GM18508 (cell line): Measurements from ENCODE around the gene MIAT.

Experiments
- ATAC-seq: cut with Tn5 transposase; IDR thresholded peaks from one replicate; pipeline ENCODE4 v1.9.1; 2021; ENCODE audit warnings: moderate number of reproducible peaks; ENCODE audit not compliant: insufficient read depth, unreplicated experiment

MIAT gene

DNA sequence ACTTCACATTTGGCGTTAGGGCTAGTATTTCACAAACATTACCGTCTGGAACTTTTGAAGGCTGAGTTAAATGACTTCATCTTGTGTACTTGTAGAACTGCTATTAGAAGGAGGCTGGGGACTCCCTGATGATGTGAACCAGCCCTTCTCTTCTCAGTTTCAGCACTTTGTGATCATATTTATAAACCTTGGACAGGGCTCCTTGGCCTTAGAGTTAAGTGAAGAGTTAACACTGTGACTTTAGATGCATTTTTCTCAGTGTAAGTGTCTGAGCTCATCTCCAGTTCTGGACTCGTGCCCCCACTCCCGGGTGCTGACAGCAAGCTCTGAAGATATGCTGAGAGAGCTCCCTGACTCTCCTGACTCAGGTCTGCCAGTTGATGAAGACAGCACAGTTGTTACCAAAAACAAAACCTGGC lies 8.4 kb downstream of the MIAT start:
- ATAC-seq = no peak

DNA sequence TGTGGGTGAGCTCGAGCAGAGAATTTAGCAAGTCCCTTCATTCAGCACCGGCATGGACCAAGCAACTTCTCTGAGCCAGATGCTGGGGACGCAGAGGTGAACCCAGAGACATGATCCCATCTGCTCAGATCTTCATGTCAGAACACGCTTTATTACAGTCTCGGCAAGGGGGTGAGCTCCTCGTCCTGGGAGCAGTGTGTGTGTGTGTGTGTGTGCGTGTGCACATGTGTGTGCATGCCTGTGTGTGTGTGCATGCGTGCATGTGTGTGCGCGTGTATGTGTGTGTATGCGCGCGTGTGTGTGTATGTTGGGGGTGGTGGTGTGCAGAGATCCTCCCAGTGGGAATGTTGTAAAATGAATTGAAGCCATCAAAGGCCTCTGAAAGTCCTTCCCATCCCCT lies 9.8 kb downstream of the MIAT start:
- ATAC-seq = no peak

DNA sequence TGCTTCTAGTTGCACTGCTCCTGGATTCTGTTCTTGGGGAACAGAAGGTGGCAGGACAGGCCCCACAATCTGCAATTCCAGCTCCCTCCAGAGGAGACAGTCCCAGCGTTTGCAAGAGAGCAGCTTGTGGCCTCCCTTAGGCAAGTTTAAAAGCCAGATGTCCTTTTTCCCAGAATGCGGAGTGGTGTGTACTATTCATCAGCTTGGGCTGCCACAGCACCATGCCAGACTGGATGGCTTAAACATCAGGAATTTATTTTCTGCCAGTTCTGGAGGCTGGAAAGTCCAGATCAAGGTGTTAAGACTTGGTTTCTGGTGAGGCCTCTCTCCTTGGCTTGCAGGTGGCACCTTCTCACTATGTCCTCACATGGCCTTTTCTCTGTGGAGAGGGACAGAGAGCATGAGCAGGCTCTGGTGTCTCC lies 11.7 kb downstream of the MIAT start:
- no peak for ATAC-seq

DNA sequence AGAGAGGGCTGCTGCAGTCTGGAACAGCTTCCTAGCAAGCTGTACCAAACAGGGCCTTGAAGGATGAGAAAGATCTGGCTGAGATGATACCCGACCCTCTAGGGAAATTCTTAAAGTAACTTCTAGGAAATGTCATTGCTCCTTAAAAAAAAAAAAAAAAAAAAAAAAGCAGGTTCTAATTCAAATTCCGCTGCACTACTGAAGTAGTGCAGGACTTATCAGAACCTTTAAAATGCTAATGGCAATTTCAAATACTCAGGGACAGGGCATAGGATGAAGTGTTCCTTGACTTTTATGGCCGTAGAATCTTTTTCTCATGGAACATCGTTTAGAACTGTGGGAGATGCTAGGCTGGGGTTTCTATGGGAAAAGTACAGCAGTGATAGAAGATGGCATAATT lies 13.1 kb downstream of the MIAT start:
- no peak for ATAC-seq

DNA sequence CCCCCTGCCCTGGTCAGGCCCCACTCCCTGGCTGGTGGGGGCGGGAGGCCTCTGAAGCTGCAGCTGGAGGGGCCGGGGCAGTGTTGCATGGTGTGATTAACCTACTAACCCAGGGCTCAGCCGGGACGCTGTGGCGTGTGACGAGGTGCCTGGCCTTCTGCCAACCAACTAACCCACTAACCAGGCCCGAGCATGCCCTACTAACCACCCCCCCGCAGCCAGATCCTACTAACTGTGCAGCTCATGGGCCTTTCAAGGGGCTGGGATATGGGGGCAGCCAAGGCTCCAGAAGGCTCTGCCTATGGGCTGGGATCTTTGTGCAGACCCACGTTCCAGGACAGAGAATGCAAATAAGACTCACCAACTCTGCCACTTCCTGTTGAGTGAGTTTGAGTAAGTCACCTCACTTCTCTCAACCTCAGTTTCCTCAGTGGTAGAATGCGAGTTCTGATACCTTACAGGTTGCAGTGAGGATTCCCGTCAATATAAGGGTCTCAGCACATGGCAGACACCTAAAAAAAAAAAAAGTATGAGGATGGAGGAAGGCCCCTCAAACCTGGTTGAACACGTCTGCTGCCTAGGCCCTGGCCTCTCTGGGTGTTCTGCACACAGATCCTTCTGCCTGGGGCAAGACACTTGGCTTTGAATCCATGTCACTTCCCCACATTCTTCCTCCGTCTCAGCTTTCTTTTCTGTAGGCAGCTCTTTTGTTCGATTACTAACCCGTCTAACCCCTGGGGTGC lies 14.1 kb downstream of the MIAT start:
- no peak for ATAC-seq

DNA sequence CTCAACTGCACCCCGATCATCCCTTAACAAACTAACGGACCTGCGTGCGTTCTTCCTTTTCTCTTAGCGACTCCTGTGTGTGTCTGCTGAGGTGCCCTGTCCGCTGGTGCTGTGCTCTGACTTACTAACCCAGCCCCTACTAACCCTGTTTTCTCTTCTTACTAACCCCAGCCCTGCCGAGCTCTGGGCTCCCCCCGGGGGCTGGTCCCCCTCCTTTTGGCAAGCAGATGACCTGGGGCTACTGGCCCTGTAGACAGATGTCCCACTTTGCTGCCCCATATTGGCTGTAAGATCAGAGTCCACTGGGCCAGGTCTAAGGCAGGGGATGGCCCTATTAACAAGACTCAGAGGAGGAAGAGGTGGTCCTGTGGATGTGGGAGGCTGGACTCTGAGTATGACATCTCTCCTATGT lies 14.7 kb downstream of the MIAT start:
- no peak for ATAC-seq

DNA sequence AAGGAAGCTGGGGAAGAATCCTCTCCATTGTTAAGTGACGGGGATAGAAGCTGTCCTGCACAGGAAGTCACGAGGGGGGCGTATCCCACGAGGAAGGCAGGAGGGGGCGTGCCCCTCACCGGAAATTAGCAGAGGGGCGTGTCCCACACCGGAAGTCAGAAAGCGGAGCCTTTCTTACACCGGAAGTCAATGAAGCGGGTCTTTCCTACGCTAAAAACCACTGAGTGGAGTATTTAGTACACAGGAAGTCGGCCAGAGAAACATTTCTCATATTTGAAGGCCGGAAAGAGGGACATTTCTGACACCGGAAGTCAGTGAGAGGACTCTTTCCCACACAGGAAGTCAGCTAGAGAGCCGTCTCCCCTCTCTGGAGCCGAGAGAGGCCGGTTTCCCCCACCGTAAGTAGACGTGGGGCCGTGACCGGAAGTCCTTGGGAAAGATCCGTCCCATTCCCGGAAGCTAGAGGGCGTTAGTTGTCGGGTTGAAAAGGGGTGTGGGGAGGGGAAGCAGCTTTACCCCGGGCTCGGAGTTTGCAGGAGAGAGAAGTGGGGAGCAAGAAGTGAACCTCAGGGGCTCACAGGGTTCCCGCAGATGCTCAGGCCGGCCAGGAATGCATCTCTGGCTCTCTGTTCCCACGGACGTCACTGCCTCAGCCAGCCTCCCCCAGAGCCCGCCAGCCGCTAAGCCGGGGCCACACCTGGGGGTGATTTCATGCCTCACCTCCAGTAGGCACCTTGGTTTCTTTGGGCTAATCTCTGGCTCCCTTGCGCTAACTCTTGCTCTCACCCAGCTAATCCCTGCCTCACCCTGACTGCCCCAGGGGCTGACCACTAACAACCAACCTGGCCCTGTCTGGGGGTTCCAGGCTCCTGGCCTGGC lies 15.4 kb downstream of the MIAT start:
- peak; percentile 37 for ATAC-seq

DNA sequence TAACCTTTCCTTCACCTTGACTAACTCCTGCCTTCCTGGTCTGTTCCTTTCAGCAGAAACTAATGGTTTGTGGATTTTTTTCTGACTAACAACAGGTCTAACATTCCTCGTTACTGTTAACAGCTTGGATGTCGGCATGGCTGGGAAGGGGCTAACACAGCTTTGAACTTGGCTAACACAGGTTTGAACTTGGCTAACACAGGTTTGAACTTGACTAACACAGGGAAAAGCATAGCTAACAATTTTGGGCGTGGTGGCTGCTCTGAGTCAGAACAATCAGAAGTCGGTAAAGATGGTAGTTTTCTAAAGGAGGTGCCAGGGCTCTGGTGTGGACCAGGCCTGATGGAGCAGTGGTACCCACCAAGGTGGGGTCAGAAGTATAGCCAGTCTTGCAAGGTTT lies 16.1 kb downstream of the MIAT start:
- no peak for ATAC-seq

DNA sequence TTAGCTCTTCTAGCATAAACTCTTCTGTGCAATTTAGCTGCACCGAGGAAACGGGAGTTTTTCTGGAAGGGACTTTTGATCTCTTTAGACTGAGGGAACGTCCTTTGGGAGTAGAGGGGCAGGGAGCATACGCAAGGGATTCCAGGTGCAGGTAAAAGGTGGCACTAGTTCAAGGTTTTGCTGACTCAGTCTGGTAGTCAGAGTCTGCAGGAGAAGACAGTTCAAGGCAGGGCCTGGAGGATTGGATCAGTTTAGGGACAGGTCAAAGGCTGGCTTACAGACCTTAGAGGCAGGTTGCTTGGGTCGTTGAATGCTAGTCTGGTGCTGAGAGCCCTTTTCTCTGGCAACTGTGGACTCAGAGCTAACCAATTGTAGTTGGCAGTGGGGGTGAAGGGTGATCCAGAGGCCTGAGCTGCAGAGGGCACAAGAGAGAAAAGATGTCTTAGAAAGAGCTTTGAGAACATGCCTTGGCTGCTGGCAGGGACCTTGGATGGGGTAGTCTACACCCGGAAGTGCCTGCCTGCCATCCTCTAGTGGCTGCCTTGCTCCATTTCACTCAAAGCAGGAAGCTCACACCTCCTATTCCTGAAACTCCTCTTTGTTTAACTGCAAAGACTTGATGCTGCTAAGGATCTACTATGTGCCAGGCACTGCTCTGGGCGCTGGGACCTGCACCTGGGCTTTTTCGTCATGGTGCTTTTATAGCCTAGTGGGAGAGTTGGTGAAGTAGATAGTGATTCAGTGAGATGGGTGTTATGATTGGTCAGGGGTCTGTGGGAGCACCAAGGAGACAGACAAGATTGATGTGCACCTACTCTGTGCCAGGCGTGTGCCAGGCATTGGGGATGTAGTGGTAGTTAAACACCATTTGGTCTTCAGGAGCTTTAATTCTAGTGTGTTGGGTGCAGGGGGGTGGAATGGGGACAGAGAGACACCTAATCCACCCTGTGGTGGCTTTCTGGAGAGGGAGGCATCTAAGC lies 17.1 kb downstream of the MIAT start:
- no peak for ATAC-seq

DNA sequence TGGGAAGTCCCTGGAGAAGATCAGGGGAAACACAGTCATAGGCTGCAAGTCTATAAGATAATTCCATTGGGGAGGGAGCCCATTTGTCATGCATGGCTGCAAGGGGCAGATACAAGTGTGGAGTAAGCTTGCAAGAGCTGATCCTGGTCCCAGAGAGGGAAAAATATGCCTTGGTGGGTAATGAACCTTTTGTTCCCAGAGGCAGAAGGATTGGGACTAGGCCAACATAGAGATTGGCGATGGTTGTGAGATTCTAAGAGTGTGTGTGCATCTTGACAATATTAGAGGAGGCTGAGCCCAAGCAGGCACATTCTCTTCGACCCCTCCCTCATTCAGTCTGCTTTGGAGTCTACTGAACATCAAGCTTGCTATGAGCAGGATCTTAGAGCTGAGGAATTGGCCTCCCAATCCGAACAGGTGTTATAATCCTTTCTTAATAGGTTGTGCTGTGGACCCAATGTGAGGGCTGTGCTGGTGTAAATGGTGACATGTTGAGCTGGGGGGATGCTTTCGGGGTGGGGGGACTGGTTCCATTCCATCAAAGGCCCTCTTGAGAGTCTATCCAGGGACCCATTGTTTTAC lies 18.4 kb downstream of the MIAT start:
- no peak for ATAC-seq

DNA sequence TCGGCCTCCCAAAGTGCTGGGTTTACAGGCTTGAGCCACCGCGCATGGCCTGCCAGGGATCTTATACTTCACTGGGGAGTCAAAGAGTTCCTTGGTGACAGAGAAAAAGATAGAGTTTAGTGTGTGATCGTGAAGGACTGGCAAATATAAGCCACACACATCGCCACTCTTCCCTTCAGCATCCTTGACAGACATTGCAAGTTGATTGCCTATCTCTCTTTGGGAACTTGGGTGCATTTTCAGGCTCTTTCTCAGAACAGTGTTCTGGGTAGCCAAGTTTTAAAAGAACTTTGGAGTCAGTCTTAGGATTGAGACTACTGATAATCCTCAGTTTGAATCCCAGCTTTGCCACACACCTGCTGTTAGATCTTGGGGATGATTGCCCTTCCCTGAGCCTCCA lies 19.8 kb downstream of the MIAT start:
- ATAC-seq = no peak

DNA sequence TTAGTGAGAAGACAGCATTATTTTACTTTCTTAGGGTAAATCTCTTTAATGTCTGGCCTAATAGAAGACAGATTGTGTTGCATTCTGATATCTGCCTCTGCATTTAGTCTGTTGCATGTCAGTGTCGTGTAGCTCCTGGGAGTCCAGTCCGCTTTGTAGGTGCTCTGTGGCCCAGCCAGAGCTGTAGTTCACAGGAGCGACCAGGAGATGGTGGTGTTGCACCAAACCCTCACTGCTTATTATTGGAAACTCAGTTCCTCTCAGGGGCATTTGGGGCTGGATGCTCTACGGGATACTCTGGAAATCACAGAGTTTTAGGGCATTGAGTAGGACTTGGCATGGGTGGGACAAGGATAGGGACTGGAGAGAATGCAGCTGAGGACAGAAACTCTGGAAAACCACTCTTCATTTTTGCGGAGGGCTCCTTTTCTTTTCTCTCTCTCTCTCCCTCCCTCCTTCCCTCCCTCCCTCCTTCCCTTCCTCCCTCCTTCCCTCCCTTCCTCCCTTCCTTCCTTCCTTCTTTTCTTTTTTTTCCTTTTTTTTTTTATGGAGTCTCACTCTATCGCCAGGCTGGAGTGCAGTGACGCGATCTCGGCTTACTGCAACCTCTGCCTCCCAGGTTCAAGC lies 21.7 kb downstream of the MIAT start:
- no peak for ATAC-seq

DNA sequence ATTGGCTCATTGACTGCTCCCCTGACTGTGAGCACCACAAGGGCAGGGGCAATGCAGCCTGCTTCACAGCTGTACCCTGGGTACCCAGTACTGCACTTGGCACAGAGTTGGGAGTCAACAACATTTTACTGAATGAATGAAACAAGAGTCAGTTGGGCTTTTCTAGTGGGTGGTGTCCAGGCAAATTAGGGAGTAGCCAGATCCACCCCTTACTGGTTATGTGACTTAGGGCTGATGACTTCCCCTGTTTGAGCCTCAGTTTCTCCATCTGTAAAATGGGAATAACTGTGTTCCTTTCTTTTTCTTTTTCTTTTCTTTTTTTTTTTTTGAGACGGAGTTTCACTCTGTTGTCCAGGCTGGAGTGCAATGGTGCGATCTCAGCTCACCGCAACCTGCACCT lies 23.1 kb downstream of the MIAT start:
- no peak for ATAC-seq

DNA sequence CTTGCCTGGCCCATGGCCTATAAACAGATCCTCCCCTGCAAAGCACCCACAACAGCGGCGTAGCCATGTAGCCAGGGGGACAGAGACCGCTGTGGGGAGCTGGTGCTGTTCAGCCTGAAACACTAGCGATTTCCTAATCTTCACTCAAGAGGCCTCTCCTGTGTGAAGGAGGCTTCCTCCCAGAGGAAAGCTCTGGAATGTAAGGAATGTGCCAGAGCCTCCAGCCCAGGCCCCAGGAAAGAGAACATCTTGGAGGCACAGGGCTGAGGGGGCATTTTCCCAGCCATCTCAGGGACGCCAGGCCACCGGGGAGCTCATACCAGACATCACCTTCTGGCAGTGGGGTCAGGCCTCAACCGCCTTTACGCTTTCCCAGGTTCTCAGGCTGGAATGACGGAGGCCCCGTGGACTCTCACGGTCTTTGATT lies 24.0 kb downstream of the MIAT start:
- ATAC-seq = no peak

DNA sequence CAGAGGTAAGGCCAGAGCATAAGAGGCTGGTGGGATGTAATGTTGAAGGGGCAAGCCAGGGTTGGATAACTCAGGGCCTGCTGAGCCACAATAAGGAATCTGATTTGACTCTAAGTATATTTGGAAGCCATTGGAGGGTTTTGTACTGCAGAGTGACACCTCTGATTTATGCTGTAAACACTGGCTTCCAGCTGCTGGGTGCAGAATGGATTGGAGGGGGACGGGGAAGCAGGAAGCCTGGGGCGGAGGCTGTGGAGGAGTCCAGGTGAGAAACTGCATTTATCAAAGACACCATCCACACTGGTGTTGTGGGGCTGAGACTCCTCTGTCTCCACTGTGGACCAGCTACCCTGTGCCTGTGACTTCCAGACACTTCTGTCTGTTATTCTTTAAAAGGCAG lies 26.8 kb downstream of the MIAT start:
- ATAC-seq = no peak

DNA sequence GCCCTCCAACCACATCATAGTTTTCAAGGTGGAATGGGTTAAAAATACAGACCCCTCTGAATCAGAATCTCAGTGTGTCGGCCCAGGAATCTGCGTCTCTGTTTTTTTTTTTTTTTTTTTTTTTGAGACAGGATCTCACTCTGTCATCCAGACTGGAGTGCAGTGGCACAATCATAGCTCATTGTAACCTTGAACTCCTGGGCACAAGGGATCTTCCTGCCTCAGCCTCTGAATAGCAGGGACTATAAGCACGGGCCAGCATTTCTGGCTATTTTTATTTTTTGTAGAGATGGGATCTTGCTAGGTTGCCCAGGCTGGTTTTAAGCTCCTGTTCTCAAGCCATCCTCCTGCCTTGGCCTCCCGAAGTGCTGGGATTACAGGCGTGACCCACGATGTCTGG lies 28.2 kb downstream of the MIAT start:
- no peak for ATAC-seq

DNA sequence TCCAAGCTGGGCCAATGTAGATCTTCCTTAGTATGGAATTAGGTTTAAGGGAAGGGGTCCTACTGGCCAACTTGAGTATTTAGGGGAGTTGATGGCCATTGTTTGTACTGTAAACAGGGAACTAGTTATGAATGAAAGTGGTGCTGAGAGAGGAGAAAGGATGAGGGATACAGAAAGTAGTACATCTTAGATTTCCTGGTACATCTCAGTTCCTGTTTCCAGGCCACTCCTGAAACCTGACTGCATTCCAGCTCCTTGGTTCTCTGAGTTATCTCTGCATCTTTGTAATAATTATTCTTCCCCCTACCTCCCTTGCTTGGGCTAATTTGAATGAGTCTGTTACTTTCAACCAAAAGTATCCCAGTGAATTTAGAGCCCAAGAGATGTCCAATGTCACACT lies 30.1 kb downstream of the MIAT start:
- ATAC-seq = no peak

DNA sequence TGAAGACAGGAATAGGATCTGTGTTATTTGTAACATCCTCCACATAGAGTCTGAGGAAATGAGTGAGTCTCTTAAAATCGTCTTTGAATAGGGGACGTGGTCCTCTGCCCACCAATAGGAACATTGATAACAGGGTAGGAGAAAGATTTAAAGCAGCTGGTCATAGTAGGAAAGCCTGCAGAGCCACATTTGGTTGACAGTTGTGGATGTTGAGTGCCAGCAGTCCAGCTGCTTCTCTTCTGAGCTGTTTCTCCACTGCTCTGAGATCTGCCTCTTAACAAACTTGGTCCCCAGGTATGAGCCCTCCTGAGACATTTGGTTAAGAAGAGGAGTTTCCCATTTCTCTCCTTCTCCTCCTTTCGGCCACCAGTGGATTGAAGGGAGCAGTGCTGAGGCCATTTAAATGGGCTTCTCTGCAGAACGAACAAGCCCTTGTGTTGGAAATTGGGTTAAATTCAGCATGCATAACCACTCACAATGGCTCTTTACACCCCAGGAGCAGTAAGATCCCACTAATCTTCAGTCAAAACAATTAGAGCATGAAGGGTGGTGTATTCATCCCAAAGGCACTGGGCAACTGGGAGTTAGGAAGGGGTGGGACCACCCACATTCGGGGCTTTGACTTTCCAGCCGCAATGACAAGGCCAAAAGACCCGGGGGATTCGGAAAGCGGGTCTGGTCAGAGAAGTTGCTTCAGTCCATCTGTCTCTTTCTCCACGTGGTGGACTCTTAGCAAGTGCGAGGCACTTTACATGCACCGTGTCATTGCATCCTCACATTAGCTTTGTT lies 32.3 kb downstream of the MIAT start:
- ATAC-seq = no peak
